IMR-90 (cell line): ENCODE results near the gene AQP6.

ENCODE experiments used
- BHLHE40 ChIP-seq: fragments of 150-350 bp; IDR thresholded peaks from 2 replicates; pipeline ENCODE4 v1.6.1; 2016; ENCODE audit warnings: mild to moderate bottlenecking, low read depth, low read length
- CEBPB ChIP-seq: IDR thresholded peaks from 2 replicates; pipeline ENCODE4 v1.6.1; 2012; ENCODE audit warnings: low read depth, low read length, improper control_type of control experiment
- CHD1 ChIP-seq: IDR thresholded peaks from 2 replicates; pipeline ENCODE4 v1.6.1; 2012; ENCODE audit warnings: low read depth, low read length, improper control_type of control experiment
- CTCF ChIP-seq: conservative IDR thresholded peaks from 2 replicates; pipeline ENCODE4 v1.5.1; 2012; ENCODE audit warnings: mild to moderate bottlenecking, low read depth, low read length, improper control_type of control experiment
- FOS ChIP-seq: fragments of 150-350 bp; IDR thresholded peaks from 2 replicates; pipeline ENCODE4 v1.6.1; 2016; ENCODE audit warnings: low read depth, low read length
- MAFK ChIP-seq: IDR thresholded peaks from 2 replicates; pipeline ENCODE4 v1.6.1; 2012; ENCODE audit warnings: low read depth, low read length, improper control_type of control experiment
- MAZ ChIP-seq: IDR thresholded peaks from 2 replicates; pipeline ENCODE4 v1.6.1; 2012; ENCODE audit warnings: low read depth, mild to moderate bottlenecking, low read length, improper control_type of control experiment, moderate library complexity, borderline replicate concordance
- POLR2A ChIP-seq: IDR thresholded peaks from 2 replicates; pipeline ENCODE4 v1.6.1; 2012; ENCODE audit warnings: mild to moderate bottlenecking, low read depth, low read length
- RAD21 ChIP-seq: IDR thresholded peaks from 2 replicates; pipeline ENCODE4 v1.6.1; 2012; ENCODE audit warnings: low read length, improper control_type of control experiment
- RCOR1 ChIP-seq: IDR thresholded peaks from 2 replicates; pipeline ENCODE4 v1.6.1; 2012; ENCODE audit warnings: mild to moderate bottlenecking, low read length, improper control_type of control experiment; ENCODE audit not compliant: insufficient replicate concordance
- SMC3 ChIP-seq: fragments of 150-350 bp; IDR thresholded peaks from 2 replicates; pipeline ENCODE4 v1.6.1; 2016; ENCODE audit warnings: low read depth, mild to moderate bottlenecking, antibody characterized with exemption, low read length, moderate library complexity
- TF ChIP-seq, protein P1 (sequence below): fragments of 150-350 bp; IDR thresholded peaks from 2 replicates; pipeline ENCODE4 v1.6.1; 2017; ENCODE audit warnings: mild to moderate bottlenecking, antibody characterized with exemption, low read length, low read depth
- TF ChIP-seq, protein P2 (sequence below): fragments of 150-350 bp; IDR thresholded peaks from 2 replicates; pipeline ENCODE4 v1.6.1; 2016; ENCODE audit warnings: low read depth, mild to moderate bottlenecking, low read length, moderate library complexity, borderline replicate concordance

DNA sequence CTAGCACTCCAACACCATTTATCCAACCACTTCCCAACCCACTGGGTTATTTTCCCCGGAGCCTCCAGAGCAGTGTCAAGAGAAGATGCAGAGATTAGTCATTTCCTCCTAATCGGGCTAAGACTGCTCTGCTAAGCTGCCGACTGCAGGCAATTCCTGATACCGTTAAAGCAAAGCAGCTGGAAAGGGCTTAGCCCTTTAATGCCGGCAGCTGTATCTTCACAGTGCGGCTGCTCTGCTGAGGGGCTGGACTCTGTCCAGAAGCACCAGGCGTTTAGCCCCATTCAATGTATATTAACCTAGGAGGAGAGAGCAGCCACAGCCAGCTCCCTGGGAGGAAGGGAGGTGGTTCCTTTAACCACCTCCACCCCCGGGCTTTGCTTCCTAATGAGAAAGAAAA, 11.1 kb downstream of the AQP6 start:
- TF ChIP-seq CTCF (0 out of 2 replicates have a peak, but pooled peaks have one; percentile 18), POLR2A (no peak), BHLHE40 (no peak), MAZ (no peak; the same call in 1 of the 2 replicates), RAD21 (peak; percentile 17; the same call in 1 of the 2 replicates), RCOR1 (no peak), CHD1 (no peak), CEBPB (no peak), SMC3 (peak; percentile 20; the same call in 1 of the 2 replicates), FOS (no peak), MAFK (no peak)
- TF ChIP-seq, protein P1, sequence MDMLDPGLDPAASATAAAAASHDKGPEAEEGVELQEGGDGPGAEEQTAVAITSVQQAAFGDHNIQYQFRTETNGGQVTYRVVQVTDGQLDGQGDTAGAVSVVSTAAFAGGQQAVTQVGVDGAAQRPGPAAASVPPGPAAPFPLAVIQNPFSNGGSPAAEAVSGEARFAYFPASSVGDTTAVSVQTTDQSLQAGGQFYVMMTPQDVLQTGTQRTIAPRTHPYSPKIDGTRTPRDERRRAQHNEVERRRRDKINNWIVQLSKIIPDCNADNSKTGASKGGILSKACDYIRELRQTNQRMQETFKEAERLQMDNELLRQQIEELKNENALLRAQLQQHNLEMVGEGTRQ, result no peak
- TF ChIP-seq, protein P2, sequence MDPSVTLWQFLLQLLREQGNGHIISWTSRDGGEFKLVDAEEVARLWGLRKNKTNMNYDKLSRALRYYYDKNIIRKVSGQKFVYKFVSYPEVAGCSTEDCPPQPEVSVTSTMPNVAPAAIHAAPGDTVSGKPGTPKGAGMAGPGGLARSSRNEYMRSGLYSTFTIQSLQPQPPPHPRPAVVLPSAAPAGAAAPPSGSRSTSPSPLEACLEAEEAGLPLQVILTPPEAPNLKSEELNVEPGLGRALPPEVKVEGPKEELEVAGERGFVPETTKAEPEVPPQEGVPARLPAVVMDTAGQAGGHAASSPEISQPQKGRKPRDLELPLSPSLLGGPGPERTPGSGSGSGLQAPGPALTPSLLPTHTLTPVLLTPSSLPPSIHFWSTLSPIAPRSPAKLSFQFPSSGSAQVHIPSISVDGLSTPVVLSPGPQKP, result no peak
